Thoracic aorta (tissue), 2 donors: Measurements from ENCODE around the gene CPSF3. TPM values are rescaled to one million over a fixed set of nuclear protein-coding genes. Genes with fewer than 3 reads are reported as not detected.

Experiments
- ATAC-seq: fragments of 150-250 bp; one replicate; pipeline ENCODE4 v1.8.0; 2017; ENCODE audit warnings: low read depth; ENCODE audit not compliant: insufficient number of reproducible peaks, low FRiP score
- DNase-seq: peaks from one replicate; pipeline ENCODE4 v3.0.0-alpha.2; 2020; ENCODE audit warnings: low spot score
- H3K27ac ChIP-seq, 2 donors: fragments of 200-600 bp; sonication (generic); 1 replicate in 1 of 2; 2 replicates in 1 of 2; pipeline ENCODE4 v1.5.1; 2016; ENCODE audit warnings: mild to moderate bottlenecking in 2 of 2, moderate library complexity in 2 of 2
- H3K27me3 ChIP-seq: fragments of 200-600 bp; sonication (generic); replicated peaks from 2 replicates; pipeline ENCODE4 v1.6.0; 2016; ENCODE audit warnings: mild to moderate bottlenecking; ENCODE audit not compliant: insufficient read depth
- H3K36me3 ChIP-seq: fragments of 200-600 bp; sonication (generic); one replicate; pipeline ENCODE4 v1.5.1; 2016
- H3K4me1 ChIP-seq, 2 donors: fragments of 200-600 bp; sonication (generic); 1 replicate in 1 of 2; 2 replicates in 1 of 2; pipeline versions ENCODE4 v1.5.1 to v1.6.0; 2016; ENCODE audit warnings: low read depth in 2 of 2, mild to moderate bottlenecking in 1 of 2; ENCODE audit not compliant: control insufficient read depth in 1 of 2
- H3K4me3 ChIP-seq: fragments of 200-600 bp; sonication (generic); 2 replicates; pipeline ENCODE4 v1.5.1; 2016; ENCODE audit warnings: mild to moderate bottlenecking
- H3K9me3 ChIP-seq: fragments of 200-600 bp; sonication (generic); 2 replicates; pipeline ENCODE4 v1.5.1; 2016
- total RNA-seq, 2 donors: library from RNA; depleted of rRNA; stranded (reverse); fragments of >200 nt; gene quantifications; one replicate each; pipeline versions ENCODE4 v1.1.0 to v1.2.3, GENCODE V29; 2016
- TF ChIP-seq, protein P1 (sequence below): fragments of 200-600 bp; sonication (generic); IDR thresholded peaks from one replicate; pipeline ENCODE4 v1.5.1; 2019; ENCODE audit warnings: antibody characterized with exemption

The CPSF3 gene
- total RNA-seq, result 10 to 100 TPM; 13.1 to 18.9 TPM

DNA sequence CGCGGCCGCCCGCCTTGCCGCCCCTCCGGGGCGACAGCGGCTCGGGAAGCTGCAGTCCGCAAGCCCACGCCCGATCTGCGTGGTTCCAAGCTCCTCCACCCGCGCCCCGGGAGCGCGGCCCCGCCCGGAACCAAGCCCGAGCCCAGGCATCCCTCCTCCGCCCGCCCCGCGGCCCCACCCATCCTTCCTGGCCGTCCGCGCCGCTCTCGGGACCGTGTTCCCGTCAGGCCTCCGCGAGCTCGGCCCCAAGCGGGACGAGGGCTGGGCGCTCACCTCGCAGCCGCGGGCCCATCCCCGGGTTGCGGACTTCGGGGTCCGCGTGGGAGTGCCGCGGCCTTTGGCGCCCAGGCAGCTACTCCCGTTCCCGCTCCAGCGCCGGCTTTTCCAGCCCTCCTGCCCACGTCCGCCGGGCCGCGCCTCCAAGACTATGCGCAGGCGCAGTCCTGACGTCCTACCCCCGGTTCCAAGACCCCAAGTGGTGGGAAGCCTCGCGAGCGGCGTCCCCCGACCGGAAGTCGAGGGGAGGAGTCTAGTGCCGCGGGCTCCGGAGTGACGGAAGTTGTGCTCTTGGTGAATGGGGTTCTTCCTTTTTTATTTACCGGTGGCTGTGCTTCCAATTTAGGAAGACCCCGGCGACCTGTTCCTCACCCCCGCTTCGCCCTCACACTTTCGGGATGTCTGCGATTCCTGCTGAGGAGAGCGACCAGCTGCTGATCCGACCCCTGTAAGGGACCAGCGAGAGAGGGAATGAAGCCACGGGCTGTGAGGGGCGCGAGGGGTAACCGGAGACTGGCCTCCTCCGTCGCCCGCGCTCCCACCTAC, at the start of gene CPSF3, which contains the start of gene ITGB1BP1:
TSS of gene CPSF3 (plus strand) at position 555 of the 822 bp plus-strand sequence. CDS start at position 675, 120 bp downstream.
TSS of gene ITGB1BP1 (minus strand) at position 429 of the 822 bp plus-strand sequence. CDS start 4,831 bp downstream, outside the sequence.
- Histone ChIP-seq H3K27me3 (no peaks in the 10 kb centered on the region), H3K4me3 (peak within 1 kb of the TSS; percentile 78), H3K4me1 (peaks cover 9 to 32% of the 10 kb centered on the region in 2 donors), H3K27ac (peak within 1 kb of the TSS; percentile 86 to 88), H3K9me3 (no peaks in the 10 kb centered on the region), H3K36me3 (no peaks in the 10 kb centered on the region)
- peak; percentile 83 for DNase-seq
- TF ChIP-seq, protein P1, sequence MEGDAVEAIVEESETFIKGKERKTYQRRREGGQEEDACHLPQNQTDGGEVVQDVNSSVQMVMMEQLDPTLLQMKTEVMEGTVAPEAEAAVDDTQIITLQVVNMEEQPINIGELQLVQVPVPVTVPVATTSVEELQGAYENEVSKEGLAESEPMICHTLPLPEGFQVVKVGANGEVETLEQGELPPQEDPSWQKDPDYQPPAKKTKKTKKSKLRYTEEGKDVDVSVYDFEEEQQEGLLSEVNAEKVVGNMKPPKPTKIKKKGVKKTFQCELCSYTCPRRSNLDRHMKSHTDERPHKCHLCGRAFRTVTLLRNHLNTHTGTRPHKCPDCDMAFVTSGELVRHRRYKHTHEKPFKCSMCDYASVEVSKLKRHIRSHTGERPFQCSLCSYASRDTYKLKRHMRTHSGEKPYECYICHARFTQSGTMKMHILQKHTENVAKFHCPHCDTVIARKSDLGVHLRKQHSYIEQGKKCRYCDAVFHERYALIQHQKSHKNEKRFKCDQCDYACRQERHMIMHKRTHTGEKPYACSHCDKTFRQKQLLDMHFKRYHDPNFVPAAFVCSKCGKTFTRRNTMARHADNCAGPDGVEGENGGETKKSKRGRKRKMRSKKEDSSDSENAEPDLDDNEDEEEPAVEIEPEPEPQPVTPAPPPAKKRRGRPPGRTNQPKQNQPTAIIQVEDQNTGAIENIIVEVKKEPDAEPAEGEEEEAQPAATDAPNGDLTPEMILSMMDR, result peak; percentile 19
- ATAC-seq, result peak; percentile 90

DNA sequence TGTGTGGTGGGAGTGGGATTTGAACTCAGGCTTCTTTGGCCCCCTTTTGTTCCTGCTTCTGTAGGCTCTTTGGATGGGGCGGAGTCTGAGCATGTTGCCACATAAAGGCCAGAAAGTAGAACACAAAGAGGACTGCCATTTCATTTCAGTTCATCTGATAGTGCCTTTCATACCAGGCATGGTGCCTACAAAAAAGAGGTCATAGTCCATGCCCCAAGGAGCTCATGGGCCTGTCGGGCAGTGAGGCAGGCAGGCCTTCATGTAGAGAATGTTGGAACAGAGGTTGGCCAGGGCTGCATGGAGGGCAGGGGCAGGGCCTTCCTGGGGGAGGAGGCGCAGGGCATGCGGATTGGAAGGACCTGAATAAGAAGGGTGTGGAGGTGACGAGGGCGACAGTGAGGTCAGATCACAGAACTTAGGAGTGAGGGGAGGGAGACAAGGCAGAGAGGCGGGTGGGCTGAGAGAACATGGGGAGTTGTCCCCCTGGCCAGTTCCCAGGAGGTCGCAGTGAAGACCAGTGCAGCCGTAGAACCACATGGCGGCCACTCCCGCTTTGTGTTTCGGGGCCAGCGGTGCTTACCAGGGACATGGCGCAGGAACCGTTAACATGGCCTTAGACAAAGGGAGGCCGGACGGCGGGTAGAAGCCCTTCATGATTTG, 49.3 kb upstream of the CPSF3 start:
- Histone ChIP-seq H3K4me3 (no peak overlapping the region), H3K4me1 (peaks cover 18 to 24% of the 10 kb centered on the region in 2 donors), H3K27ac (no peak overlapping the region), H3K36me3 (peaks cover 36% of the 10 kb centered on the region), H3K27me3 (no peaks in the 10 kb centered on the region), H3K9me3 (no peaks in the 10 kb centered on the region)
- DNase-seq (no peak), ATAC-seq (no peak)
- TF ChIP-seq, protein P1, result no peak

DNA sequence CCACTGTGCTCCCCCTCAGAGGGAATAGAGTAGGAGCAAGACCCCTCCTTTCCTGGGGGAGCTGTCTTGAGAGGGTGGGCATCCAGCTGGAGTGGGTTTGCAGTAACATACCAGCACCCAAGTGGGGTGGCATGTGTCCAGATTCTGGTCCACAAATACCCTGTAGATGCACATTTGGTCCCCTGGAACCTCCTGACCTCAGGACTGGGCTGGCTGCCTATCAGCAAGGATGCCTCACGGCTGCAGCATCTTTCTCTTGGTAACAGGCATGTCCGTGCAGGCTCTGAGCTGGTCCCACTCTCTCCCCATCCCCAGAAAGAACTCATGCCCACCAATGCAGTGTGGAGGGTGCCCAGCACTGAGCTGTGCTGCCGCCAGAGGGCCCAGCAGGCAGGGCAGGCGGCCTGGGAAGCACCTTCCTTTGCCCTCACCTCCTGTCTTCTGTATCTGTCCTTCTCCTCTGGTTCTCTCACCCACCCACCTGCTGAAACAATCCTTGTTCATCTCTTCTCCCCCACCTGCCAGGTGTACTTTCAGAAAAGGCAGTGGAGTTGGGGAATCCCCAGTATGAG, 47.5 kb upstream of the CPSF3 start:
- DNase-seq (no peak), ATAC-seq (no peak)
- TF ChIP-seq, protein P1, result no peak
- Histone ChIP-seq H3K4me3 (no peak overlapping the region), H3K36me3 (peaks cover 24% of the 10 kb centered on the region), H3K27me3 (no peaks in the 10 kb centered on the region), H3K27ac (no peak overlapping the region), H3K9me3 (no peaks in the 10 kb centered on the region), H3K4me1 (peaks cover 18 to 32% of the 10 kb centered on the region in 2 donors)

DNA sequence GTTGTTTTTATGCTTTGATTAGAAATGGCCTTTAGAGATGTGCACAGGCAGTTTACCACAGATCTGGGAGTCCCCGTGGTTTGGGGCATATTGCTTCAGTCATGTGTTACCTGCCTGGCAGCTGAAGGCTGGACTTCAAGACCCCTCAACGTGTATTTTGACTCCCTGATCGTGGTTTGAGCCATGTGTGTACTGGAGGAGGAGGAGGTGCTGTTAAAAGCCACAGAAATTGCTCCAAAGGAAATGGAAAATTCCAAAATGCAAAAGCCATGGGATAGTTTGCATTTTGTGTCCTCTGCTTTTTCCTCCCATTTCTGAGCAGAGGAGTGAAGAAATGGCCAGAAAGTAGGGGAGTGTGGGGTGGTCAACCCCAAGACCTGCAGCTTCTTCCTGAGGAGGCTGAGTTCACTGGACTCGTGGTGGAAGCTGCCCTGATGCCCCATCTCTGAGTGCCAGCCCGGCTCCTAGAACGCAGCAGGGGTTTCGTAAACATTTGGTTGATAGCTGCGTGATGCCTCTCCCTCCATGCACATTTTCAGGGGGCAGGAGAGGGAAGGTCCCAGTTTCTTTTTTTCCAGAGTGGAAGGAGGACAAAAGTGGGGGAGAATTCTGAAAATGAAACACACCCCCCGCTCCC, 45.9 kb upstream of the CPSF3 start:
- peaks cover 28% of the 10 kb centered on the region for H3K36me3 ChIP-seq
- peaks cover 22 to 41% of the 10 kb centered on the region in 2 donors for H3K4me1 ChIP-seq
- DNase-seq, result no peak
- no peak for ATAC-seq
- H3K27ac ChIP-seq, result peak overlapping the region; percentile 54 to 80
- TF ChIP-seq, protein P1, result no peak
- no peak overlapping the region for H3K4me3 ChIP-seq
- H3K27me3 ChIP-seq, result no peaks in the 10 kb centered on the region
- H3K9me3 ChIP-seq, result no peaks in the 10 kb centered on the region
